SK-N-SH treated with all-trans-retinoic acid at 6 μM for 48 hours (cell line): ENCODE data around the gene PVALB.

Experiments used
- ATAC-seq: fragments of 200-7000 bp; cut with Tn5 transposase; 3 replicates; pipeline ENCODE4 v1.9.1; 2020; ENCODE audit warnings: mild to moderate bottlenecking, moderate library complexity
- ARNTL ChIP-seq: fragments of 450-650 bp; formaldehyde crosslinking; IDR thresholded peaks from 2 replicates; pipeline ENCODE4 v1.5.0; 2020; ENCODE audit warnings: low read depth, mild to moderate bottlenecking, moderate library complexity, borderline replicate concordance
- CSDC2 ChIP-seq: fragments of 250-450 bp; sonication (Bioruptor Pico); IDR thresholded peaks from 2 replicates; pipeline ENCODE4 v1.5.0; 2020; ENCODE audit warnings: mild to moderate bottlenecking, moderate library complexity
- ESRRG ChIP-seq: fragments of 250-450 bp; sonication (Bioruptor Pico); IDR thresholded peaks from 2 replicates; pipeline ENCODE4 v1.6.1; 2021; ENCODE audit warnings: mild to moderate bottlenecking
- OSR1 ChIP-seq: fragments of 250-450 bp; sonication (Bioruptor Pico); IDR thresholded peaks from 2 replicates; pipeline ENCODE4 v1.8.0; 2022; ENCODE audit warnings: moderate library complexity, mild to moderate bottlenecking, inconsistent platforms
- POU6F1 ChIP-seq: fragments of 250-450 bp; sonication (Bioruptor Pico); IDR thresholded peaks from 2 replicates; pipeline ENCODE4 v1.8.0; 2021; ENCODE audit warnings: low read depth, mild to moderate bottlenecking, moderate library complexity, borderline replicate concordance
- RARB ChIP-seq: fragments of 250-450 bp; sonication (Bioruptor Pico); IDR thresholded peaks from 2 replicates; pipeline ENCODE4 v1.8.0; 2021; ENCODE audit warnings: mild to moderate bottlenecking, moderate library complexity
- SNAI2 ChIP-seq: fragments of 250-450 bp; sonication (Bioruptor Pico); IDR thresholded peaks from 2 replicates; pipeline ENCODE4 v1.5.0; 2020; ENCODE audit warnings: mild to moderate bottlenecking, moderate library complexity
- TCF4 ChIP-seq: fragments of 250-450 bp; sonication (Bioruptor Pico); IDR thresholded peaks from 2 replicates; pipeline ENCODE4 v1.8.0; 2021; ENCODE audit warnings: mild to moderate bottlenecking, moderate library complexity, borderline replicate concordance
- TOX ChIP-seq: fragments of 250-450 bp; sonication (Bioruptor Pico); IDR thresholded peaks from 2 replicates; pipeline ENCODE4 v1.8.0; 2021; ENCODE audit warnings: mild to moderate bottlenecking, moderate library complexity, borderline replicate concordance
- ZC3H10 ChIP-seq: fragments of 250-450 bp; sonication (Bioruptor Pico); IDR thresholded peaks from 2 replicates; pipeline ENCODE4 v1.5.1; 2021; ENCODE audit warnings: mild to moderate bottlenecking, moderate library complexity
- ZFP3 ChIP-seq: fragments of 250-450 bp; sonication (Bioruptor Pico); IDR thresholded peaks from 2 replicates; pipeline ENCODE4 v1.5.0; 2020; ENCODE audit warnings: mild to moderate bottlenecking, moderate library complexity
- ZFP30 ChIP-seq: fragments of 450-650 bp; formaldehyde crosslinking; IDR thresholded peaks from 2 replicates; pipeline ENCODE4 v1.5.0; 2022; ENCODE audit warnings: mild to moderate bottlenecking, moderate library complexity
- ZNF70 ChIP-seq: fragments of 450-650 bp; formaldehyde crosslinking; IDR thresholded peaks from 2 replicates; pipeline ENCODE4 v1.5.0; 2020; ENCODE audit warnings: mild to moderate bottlenecking, moderate library complexity
- ZNF8 ChIP-seq: fragments of 450-650 bp; formaldehyde crosslinking; IDR thresholded peaks from 2 replicates; pipeline ENCODE4 v1.5.0; 2020; ENCODE audit warnings: mild to moderate bottlenecking, moderate library complexity
- TF ChIP-seq, protein P1 (sequence below): fragments of 250-450 bp; sonication (Bioruptor Pico); IDR thresholded peaks from 2 replicates; pipeline ENCODE4 v1.5.1; 2021; ENCODE audit warnings: mild to moderate bottlenecking, moderate library complexity
- TF ChIP-seq, protein P2 (sequence below): fragments of 250-450 bp; sonication (Bioruptor Pico); IDR thresholded peaks from 2 replicates; pipeline ENCODE4 v1.5.0; 2020; ENCODE audit warnings: mild to moderate bottlenecking, moderate library complexity

The PVALB gene

GRCh38 chr22:36863281-36863680 is 46.4 kb upstream of the PVALB start (continued):
- TF ChIP-seq, protein P1, sequence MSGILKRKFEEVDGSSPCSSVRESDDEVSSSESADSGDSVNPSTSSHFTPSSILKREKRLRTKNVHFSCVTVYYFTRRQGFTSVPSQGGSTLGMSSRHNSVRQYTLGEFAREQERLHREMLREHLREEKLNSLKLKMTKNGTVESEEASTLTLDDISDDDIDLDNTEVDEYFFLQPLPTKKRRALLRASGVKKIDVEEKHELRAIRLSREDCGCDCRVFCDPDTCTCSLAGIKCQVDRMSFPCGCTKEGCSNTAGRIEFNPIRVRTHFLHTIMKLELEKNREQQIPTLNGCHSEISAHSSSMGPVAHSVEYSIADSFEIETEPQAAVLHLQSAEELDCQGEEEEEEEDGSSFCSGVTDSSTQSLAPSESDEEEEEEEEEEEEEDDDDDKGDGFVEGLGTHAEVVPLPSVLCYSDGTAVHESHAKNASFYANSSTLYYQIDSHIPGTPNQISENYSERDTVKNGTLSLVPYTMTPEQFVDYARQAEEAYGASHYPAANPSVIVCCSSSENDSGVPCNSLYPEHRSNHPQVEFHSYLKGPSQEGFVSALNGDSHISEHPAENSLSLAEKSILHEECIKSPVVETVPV (CRISPR knock-in tag), result no peak
- TF ChIP-seq OSR1 (CRISPR knock-in tag) (no peak), ESRRG (CRISPR knock-in tag) (no peak), TCF4 (CRISPR knock-in tag) (no peak), SNAI2 (CRISPR knock-in tag) (no peak), ZNF70 (CRISPR knock-in tag) (no peak), ARNTL (CRISPR knock-in tag) (no peak)

DNA sequence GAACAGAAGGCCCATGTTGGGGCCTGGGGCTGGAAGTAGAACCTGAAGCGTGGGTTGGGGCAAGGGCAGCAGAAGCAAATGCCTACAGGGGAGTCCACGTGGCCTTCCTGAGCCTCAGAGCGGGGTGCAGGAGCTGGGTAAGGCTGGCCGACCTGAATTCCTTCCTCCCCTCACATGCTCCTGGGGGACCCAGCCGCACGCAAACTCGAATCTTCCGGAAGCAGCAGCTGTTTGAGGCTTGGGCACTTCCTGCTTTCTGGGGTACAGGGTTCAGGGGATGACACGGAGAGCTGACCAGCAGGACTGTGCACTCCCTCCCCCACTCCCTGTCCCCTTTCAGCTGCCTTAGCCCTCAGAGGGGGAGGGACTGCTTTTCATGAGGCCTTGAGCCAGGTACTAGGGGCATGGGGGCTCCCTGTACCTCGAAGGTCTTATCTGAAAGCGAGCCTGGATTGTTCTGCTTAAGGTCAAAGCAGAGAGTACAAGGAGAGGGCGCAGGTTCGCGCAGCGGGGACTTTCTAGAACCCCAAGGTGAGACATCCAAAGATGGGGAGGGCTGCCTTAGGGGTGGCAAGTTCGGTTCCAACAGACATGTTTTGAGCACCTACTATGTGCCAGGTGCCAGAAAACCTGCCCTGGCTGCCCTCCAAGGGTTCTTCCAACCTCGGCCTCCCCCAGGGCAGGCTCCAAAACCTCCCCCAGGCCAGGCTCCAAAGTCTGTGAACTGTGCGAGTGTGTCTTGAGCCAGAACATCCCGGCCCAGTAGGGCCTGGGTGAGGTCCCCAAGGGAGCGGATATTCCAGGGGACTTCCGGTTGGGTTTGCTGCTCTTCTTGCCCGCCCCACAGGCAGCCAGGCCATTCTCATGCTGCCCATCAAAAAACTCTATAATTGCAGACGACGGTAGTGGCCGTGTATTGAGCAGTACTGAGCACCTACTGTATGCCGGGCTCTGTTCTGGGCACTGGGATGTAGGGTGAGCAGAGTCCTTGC is 45.7 kb upstream of the PVALB start:
- TF ChIP-seq ARNTL (CRISPR knock-in tag) (no peak), ZNF8 (CRISPR knock-in tag) (no peak), RARB (CRISPR knock-in tag) (no peak), ZC3H10 (CRISPR knock-in tag) (no peak), CSDC2 (CRISPR knock-in tag) (no peak), TOX (CRISPR knock-in tag) (no peak), TCF4 (CRISPR knock-in tag) (no peak)
- TF ChIP-seq, protein P2, sequence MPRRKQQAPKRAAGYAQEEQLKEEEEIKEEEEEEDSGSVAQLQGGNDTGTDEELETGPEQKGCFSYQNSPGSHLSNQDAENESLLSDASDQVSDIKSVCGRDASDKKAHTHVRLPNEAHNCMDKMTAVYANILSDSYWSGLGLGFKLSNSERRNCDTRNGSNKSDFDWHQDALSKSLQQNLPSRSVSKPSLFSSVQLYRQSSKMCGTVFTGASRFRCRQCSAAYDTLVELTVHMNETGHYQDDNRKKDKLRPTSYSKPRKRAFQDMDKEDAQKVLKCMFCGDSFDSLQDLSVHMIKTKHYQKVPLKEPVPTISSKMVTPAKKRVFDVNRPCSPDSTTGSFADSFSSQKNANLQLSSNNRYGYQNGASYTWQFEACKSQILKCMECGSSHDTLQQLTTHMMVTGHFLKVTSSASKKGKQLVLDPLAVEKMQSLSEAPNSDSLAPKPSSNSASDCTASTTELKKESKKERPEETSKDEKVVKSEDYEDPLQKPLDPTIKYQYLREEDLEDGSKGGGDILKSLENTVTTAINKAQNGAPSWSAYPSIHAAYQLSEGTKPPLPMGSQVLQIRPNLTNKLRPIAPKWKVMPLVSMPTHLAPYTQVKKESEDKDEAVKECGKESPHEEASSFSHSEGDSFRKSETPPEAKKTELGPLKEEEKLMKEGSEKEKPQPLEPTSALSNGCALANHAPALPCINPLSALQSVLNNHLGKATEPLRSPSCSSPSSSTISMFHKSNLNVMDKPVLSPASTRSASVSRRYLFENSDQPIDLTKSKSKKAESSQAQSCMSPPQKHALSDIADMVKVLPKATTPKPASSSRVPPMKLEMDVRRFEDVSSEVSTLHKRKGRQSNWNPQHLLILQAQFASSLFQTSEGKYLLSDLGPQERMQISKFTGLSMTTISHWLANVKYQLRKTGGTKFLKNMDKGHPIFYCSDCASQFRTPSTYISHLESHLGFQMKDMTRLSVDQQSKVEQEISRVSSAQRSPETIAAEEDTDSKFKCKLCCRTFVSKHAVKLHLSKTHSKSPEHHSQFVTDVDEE (CRISPR knock-in tag), result no peak
- TF ChIP-seq, all 23 proteins: peak for 0
- ATAC-seq, result no peak

DNA sequence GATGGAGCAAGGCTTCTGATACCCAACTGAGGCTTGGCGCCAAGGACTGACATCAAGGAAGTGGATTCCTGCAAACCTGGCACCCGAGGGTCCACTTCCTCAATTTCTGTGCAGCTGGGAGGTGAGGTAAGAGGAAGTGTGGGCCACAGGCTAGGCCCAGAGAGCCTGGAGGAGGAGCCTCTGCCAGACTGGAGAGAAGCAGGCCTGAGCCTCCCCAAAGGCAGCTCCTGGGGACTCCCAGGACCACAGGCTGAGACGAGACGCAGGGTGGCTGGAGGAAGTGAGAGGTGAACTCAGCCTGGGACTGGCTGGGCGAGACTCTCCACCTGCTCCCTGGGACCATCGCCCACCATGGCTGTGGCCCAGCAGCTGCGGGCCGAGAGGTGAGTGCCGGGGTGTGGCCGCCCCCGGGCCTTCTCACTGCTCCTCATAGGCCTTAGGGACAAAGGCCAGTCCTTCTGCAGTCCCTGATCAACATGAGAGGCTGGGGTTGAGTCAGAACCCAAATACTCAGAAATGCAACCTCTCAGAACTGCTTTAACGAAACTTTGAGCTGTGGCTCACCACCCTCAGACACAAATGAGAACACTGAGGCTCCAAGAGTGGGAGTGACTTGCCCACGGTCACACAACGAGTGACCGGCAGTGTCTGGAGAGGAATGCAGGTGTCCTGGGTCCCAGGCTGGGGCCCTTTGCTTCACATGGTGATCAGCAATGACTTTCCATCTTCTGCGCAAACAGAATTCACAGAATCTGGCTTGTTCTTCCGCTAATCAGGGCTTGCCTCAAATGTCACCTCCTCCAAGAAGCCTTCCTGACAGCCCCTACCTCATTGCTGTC is 44.2 kb upstream of the PVALB start, which contains the start of gene NCF4:
NCF4 (plus strand) TSS at position 186 of the 839 bp plus-strand sequence; CDS start at position 352, 166 bp downstream.
- TF ChIP-seq POU6F1 (CRISPR knock-in tag) (no peak), ZFP30 (CRISPR knock-in tag) (no peak), CSDC2 (CRISPR knock-in tag) (no peak), ZNF70 (CRISPR knock-in tag) (no peak), SNAI2 (CRISPR knock-in tag) (no peak), ZFP3 (no peak)
- TF ChIP-seq, protein P2 (CRISPR knock-in tag), result no peak
- no peak for ATAC-seq
